GM18909 (cell line): ENCODE data around the gene ING1.
"Not testable (repeated sequence)": the region's sequence is repeated elsewhere in the genome, so short reads cannot be mapped to it uniquely, and the experiment has no call there.

ENCODE experiments used
- ATAC-seq: cut with Tn5 transposase; IDR thresholded peaks from one replicate; pipeline ENCODE4 v1.9.1; 2021; ENCODE audit warnings: mild to moderate bottlenecking; ENCODE audit not compliant: unreplicated experiment, poor library complexity

Gene ING1

GRCh38 chr13:110713642-110713952, at the start of gene ING1:
TSS of gene ING1 (plus strand) at chr13:110713700. CDS start at chr13:110714150, 450 bp downstream.
- ATAC-seq: no peak

GRCh38 chr13:110664041-110664440, 49.5 kb upstream of the ING1 start:
- ATAC-seq: no peak

GRCh38 chr13:110664673-110665072, 48.8 kb upstream of the ING1 start:
- ATAC-seq: no peak

GRCh38 chr13:110665491-110666254, 47.8 kb upstream of the ING1 start:
- ATAC-seq: no peak

- no peak for ATAC-seq
These were observed 47.3 kb upstream of the ING1 start for GRCh38 chr13:110666255-110666533.

- ATAC-seq: no peak
These were observed 44.5 kb upstream of the ING1 start for GRCh38 chr13:110669036-110669435.

- ATAC-seq: not testable (repeated sequence)
These were observed 43.7 kb upstream of the ING1 start for GRCh38 chr13:110669814-110670213.

GRCh38 chr13:110676595-110677587, 36.6 kb upstream of the ING1 start:
- peak; percentile 77 for ATAC-seq

- ATAC-seq: no peak
These were observed 35.6 kb upstream of the ING1 start for GRCh38 chr13:110677731-110678545.

GRCh38 chr13:110680852-110681251, 32.6 kb upstream of the ING1 start:
- no peak for ATAC-seq

- no peak for ATAC-seq
These were observed 31.5 kb upstream of the ING1 start for GRCh38 chr13:110681868-110682550.

- no peak for ATAC-seq
These were observed 30.8 kb upstream of the ING1 start for GRCh38 chr13:110682746-110683145.

GRCh38 chr13:110683203-110683883, 30.2 kb upstream of the ING1 start:
- ATAC-seq: no peak

GRCh38 chr13:110683921-110684320, 29.6 kb upstream of the ING1 start:
- no peak for ATAC-seq

GRCh38 chr13:110684388-110685056, 29.0 kb upstream of the ING1 start:
- no peak for ATAC-seq

GRCh38 chr13:110685305-110686020, 28.0 kb upstream of the ING1 start:
- no peak for ATAC-seq

GRCh38 chr13:110687736-110688135, 25.8 kb upstream of the ING1 start:
- no peak for ATAC-seq

- ATAC-seq: no peak
These were observed 24.5 kb upstream of the ING1 start for GRCh38 chr13:110689041-110689440.
